NCI-H2196 treated with DMSO at 0.1 percent for 48 hours (cell line): ENCODE data around the gene SLC6A2.
"Not testable (repeated sequence)": the region's sequence is repeated elsewhere in the genome, so short reads cannot be mapped to it uniquely, and the experiment has no call there.

Experiments
- DNase-seq: peaks from one replicate; lab custom pipeline; 2025; ENCODE audit not compliant: unreplicated experiment; lab: John Stamatoyannopoulos, UW

SLC6A2 gene

DNA sequence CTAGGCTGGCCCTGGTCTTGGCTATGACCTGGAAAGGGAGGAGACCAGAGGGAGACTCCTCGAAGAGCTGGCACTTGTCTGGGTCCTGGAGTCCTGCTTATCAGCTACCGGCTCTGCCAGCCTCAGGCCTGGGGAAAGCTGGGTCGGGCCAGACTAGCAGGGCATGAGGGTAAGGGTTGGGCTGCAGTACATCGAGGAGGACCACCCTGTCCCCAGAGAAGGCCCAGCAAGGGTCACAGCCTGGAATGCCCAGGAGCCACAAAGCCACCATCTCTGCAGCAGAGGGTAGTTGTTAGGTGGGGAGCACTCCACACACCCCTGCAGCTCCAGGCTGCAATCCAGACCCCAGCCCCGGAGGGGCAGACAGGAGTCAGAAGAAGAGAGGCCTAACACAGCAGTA lies 54.0 kb downstream of the SLC6A2 start:
- no peak for DNase-seq

DNA sequence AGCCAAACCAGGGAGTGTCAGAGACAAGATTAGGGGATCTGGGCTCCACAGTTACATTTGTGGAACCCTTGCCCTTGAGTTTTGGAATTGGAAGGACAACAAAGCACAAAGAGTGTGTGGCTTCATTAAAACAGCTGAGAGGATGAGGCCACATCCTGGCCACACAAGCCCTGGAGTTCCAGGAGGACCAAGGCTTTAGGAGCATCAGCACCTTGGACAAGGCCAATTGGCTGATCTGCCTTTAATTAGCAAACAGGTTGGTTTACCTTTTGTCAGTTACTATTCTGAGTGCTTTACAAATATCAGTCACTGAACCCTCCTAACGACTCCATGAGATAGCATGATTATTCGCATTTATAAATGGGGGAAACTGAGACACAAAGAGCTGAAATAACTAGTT lies 54.7 kb downstream of the SLC6A2 start:
- no peak for DNase-seq

DNA sequence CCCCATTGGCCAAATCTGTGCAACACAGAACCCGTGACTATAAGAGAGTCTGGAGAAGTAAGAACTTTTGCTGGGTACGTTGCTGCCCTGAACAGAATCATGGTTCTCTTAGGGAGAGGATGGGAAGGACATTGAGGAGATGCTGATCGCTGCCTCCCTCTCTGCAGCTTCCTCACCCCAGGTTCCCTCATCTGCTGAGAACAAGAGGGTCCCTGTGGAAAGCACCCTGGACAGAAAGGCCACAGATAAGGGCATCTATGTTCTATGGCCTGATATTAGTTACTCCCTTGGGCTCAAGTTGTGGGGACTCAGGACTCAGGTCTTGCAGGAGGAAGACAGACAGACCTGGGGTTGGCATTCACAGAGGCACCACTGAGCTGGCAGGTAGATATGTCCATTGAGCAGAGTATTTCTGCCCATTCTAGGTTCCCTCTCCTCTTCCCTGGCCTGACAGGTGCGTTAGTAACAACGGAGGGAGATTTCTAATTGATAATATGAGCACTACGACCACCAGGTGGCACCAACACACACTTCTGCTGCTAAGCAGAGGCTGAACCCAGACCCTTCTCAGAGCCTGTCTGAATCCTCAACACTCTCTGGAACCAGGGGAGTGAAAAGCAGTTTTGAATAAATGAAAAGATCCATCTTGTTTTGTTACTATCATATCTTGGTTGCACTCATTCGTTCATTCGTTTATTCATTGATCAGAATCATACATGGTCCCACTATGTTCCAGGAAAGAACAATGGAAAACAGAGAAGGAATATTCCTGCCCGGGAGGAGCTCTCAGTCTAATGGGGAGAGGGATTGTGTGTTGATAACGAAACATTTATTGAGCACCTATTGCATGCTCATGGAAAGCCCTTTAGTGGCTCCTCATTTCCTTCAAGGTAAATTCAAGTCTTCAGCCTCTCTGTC lies 56.4 kb downstream of the SLC6A2 start:
- no peak for DNase-seq

DNA sequence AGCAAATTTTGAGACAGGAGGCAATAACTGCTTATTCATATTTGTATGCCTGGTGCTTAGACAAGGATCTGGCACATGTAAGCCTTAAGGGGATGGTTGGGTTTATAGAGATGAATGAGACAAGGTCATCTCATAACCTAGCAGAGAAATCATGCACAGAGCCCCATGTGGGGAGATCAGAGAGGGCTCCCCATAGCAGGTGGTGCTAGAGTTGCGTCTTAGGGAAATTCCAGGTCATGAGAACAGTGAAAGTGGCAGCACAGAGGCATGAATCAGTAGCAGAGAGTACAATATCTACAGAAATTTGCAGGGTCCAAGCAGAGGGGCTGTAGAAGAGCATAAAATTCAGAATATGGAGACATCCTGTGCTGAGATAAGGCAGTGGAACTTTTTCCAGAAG lies 57.3 kb downstream of the SLC6A2 start:
- DNase-seq: no peak

DNA sequence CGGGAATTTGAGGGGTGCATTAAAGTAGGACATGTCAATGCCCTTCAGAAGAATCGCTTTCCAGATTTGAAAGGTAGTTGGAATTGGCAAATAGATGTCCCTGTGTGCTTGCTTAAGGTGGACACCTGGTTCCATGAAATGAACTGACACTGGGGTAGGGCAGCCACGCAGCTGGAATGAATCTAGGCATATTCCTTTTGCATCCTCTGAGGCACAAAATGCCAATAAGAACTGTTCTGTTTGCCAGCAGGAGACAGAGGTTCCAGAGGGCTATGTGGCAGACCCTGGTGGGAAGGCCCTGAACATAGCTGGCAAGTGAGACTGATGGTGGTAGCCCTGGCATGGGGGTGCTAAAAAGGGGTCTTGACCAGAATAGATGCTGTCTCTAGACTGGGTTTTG lies 61.5 kb downstream of the SLC6A2 start:
- no peak for DNase-seq

DNA sequence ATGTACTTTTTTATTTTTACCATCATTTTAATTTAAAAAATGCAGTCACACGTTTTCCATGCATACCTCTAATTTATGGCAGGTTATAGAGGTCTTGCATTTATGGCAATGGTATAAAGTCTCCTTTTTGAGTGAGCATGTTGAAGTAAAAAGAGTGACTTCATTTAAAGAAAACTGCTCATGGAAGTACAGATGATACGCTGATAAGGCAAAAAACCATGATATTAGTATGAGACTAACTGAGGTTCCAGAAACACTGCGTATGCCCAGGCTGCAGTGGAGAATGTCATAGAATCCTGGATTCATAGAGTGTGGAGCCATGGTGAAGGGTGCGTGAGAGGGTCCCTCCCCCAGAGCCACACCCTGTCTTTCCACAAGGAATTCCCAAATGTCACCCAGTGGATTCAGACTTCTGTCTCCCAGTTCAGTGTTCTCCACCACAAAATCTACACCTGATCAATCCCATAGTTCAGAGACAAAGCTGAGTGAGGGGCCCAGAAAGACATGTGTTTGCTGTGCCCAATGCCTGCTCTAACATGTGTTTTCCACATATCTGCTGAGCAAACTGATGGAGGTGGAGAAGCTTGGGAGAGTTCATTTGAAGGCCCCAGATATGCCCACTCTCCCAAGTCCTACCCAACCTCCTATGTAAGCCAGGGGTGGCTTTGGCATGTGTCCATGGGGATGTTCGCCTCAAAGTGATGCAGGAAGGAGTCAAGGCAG lies 69.4 kb downstream of the SLC6A2 start:
- no peak for DNase-seq

DNA sequence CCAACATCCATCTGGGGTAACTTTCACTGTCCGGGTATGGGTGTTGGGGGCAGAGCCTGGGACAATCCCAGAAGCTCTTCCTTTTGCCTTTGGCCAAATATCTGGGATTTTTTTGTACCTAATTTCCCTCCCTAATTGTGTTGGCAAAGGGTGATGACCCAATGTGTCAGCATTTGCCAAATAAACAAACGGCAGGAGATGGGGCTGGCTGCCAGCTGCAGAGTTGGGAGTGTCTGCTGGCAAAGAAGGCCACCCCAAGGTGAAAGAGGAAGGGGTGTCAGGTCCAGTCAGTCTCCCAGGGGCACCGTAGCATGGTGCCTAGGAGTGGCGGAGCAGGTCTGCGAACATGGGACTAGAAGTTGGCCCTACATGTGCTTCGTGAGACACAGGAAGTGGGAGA lies 73.0 kb downstream of the SLC6A2 start:
- DNase-seq: no peak

DNA sequence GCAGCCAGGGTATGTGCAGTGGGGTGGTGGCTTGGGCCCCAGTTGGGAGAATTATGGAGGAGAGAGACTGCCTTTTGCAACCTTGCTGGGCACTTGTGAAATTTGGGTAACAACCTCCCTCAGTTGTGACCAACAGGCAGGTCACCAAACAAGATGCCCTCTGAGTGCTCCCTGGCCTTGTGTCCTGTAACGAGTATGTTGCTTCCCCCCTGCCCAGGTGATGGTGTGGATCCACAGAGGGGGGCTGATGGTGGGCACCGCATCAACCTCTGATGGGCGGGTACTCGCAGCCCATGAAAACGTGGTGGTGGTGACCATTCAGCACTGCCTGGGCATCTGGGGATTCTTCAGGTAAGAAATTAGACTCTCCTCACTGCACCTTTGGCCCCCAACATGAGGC lies 74.3 kb downstream of the SLC6A2 start:
- DNase-seq: no peak

DNA sequence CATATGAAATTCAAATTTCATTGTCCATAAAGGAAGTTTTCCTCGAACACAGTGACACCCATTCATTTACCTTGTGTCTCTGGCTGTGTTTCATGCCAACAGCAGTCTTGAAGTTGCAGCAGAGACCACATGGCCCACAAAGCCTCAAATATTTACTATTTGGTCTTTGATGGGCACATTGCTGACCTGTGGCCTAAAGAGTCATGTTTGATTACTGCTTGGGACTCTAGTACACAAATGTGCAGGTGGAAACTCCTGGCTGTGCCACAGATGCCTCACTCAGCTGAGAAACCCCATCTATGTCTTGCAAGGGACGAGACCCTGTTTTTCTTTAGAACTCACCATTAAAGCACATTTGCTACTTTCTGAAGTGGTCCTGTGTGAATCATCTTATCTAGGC lies 76.7 kb downstream of the SLC6A2 start:
- no peak for DNase-seq

DNA sequence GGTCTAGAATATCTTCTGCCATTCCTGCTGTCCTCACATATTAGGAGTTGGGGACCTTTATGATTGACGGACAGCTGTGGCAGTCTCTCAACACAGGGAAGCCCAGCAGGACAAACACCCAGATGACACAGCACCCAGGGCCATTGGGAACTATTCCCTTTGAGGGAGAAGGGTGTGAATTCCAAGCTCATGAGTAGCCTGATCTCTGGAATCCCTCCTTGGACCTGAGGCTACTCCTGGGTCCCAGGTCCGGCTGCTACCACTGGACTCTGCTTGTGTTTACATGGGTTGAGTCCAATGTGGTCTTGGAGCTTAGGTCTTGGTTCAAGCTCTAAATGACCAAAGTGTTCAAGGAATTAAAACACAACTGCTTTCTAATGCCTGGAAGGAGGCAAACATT lies 78.9 kb downstream of the SLC6A2 start:
- DNase-seq: no peak

DNA sequence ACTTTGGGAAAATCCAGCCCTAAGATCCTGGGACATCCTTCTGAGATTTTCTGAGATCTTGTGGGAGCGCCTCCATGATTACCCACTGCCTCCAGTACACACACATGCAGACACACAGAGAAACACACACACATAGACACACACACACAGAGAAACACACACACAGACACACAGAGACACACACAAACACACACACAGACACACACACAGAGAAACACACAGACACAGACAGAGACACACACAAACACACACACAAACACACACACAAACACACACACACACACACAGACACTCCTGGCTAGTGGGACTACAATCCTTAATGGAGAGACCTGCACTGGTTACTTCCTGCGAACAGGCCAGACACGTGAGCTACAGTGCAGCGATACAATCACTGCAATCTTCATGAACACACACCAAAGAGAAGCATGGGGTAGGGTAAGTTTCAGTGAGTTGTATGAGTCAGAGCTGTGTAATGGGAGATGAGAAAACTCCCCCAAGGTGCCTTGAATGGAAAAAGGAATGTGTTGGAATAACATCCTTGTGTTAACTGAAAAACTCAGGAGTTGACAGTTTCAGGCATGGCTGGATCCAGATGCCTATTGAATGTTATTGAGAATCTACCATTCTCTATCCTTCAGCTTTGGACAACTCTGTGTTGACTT lies 79.5 kb downstream of the SLC6A2 start:
- DNase-seq: no peak

DNA sequence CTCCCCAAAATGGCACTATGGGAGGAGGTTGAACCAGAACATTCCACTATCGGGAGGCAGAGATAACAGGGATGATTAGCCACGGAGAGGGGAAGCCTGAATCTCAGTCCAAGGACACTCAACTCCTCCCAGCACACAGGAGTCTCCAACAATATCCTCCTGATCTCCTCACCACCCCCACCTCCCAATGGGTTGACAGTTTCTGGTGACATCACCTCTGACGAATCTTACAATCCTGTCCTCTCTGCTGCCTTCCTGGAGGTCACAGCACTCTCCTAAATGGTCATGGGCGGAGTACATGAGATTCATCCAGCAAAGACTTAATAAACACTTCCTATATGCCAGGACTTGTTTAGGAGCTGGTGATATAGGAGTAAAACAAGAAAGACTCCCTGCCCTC lies 80.9 kb downstream of the SLC6A2 start:
- DNase-seq: no peak

DNA sequence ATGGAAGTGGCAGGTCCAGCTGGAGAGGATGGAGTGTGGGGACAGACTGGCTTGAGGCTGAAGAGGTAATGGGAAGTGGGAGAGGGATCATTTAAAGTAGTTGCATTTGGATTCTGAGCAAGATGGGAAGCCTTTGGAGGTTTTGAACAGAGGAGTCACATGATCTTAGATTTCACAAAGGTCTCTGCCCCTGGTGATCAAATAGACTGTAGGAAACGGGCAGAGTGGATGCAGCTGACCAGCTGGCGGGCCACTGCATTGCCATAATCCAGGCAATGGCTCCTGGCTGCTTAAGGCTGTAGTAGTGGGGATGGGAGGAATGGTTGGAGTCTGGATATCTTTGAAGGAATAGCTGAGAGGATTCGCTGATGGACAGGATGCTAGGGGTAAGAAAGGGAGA lies 81.5 kb downstream of the SLC6A2 start:
- no peak for DNase-seq

DNA sequence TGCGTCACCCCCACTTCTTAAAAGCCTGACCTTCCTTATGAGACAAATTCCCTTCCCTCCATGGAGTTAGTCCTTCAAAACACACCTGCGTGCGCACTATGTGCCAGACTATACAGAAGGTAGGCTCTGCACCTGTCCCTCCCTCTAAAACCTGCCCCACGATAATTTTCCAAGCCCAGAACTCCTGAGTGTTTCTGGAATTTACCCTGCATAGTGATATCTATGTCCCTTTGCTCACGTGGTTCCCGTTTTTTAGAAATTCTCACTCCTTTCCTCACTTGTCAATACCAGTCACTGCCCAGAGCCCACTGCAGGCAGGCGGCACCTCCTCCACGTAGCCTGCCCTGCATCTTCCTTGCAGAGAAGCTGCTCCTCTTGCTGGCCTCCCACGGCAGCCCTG lies 82.2 kb downstream of the SLC6A2 start:
- DNase-seq: no peak

DNA sequence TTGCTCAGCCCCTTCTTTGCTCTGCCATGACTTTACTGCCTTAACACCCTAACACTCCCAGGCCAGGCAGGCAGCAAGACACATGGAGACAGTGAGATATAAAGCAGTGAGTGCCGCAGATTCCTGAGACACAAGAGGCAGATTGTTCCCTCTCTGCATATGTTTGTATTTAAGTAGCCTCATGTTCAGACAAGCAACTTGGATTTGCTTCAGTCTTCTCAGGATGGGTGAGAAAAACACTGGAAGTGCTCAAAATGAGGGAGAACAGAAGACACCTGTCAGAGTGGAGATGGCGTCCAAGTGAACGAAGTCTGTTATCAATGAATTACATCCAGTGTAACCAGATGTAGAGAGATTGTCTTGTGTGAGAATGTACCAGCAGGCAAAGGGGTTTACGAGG lies 90.3 kb downstream of the SLC6A2 start:
- DNase-seq: no peak

DNA sequence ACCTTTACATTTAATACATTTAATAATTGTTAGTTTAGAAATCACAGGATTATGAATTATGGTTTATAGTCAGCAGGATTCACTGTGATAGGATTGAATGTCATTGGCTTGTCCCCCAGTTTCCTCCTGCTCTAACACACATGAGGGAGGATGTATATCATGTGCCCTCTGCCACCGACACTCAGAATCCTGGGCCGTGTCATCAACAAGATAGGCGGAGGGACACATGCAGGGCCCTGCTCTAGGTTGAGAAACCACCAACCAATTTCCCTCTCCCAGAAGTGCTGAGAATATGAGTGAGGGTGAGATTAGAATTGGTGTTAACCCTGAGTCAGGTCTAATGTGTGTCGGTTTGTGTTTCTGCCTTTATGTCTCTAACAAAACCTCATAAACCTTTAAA lies 92.0 kb downstream of the SLC6A2 start:
- DNase-seq: no peak

DNA sequence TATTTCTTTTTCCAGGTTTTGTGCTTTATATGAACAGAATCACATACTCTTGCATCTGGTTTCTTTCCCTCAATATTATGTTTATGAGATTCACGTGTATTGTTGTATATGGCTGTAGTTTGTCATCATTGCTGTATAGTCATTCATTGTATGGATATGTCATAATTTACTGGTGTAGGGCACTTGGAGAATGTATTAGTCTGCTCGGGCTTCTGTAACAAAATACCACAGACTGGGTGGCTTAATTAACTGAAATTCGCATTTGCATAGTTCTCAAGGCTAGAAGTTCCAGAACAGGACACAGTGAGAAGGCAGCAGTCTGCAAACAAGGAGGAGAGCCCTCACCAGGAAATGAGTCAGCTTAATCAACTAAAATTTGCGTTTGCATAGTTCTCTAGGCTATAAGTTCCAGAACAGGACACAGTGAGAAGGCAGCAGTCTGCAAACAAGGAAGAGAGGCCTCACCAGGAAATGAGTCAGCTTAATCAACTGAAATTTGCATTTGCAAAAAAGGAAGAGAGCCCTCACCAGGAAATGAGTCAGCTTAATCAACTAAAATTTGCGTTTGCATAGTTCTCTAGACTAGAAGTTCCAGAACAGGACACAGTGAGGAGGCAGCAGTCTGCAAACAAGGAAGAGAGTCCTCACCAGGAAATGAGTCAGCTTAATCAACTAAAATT lies 96.8 kb downstream of the SLC6A2 start:
- DNase-seq: not testable (repeated sequence)

DNA sequence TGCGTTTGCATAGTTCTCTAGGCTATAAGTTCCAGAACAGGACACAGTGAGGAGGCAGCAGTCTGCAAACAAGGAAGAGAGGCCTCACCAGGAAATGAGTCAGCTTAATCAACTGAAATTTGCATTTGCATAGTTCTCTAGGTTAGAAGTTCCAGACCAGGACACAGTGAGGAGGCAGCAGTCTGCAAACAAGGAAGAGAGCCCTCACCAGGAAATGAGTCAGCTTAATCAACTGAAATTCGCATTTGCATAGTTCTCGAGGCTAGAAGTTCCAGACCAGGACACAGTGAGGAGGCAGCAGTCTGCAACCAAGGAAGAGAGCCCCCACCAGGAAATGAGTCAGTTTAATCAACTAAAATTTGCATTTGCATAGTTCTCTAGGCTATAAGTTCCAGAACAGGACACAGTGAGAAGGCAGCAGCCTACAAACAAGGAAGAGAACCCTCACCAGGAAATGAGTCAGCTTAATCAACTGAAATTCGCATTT lies 97.4 kb downstream of the SLC6A2 start:
- not testable (repeated sequence) for DNase-seq
